ENCODE measurements around the gene ZNF827. TPM values are rescaled to one million over a fixed set of nuclear protein-coding genes. Genes with fewer than 3 reads are reported as not detected.

The ZNF827 gene
- total RNA-seq, 1 experiment from 2014 or later: 19.1 TPM

DNA sequence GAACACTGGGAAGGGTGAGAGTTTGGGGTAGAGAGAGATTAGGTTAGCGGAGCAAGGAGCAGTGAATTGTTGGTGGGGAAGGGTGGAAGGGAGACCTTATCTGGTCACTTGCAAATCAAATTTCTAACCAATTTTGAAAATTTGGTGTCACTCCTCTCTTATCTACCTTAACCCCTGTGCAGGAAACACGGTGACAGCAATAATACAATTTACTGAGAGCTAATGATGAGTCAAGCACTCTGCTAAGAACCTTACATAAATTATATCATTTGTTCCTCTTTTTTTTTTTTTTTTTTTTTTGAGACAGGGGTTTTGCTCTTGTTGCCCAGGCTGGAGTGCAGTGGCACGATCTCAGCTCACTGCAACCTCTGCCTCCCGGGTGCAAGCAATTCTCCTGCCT, 142.3 kb downstream of the ZNF827 start:
- no peaks in the 10 kb centered on the region for H3K36me3 ChIP-seq (ENCODE audit: control insufficient read depth in 1 of 2, insufficient read depth in 2 of 2, low read length in 2 of 2)
- H2AFZ ChIP-seq (ENCODE audit: low read depth, low read length, poor library complexity, severe bottlenecking): no peak overlapping the region
- CTCF ChIA-PET: no interaction called here
- POLR2A ChIA-PET: no interaction called here
- TF ChIP-seq, protein P1, sequence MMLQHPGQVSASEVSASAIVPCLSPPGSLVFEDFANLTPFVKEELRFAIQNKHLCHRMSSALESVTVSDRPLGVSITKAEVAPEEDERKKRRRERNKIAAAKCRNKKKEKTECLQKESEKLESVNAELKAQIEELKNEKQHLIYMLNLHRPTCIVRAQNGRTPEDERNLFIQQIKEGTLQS (IDR thresholded peaks at IDR 0.05): no peak
- TF ChIP-seq POLR2A (IDR thresholded peaks at IDR 0.05; ENCODE audit: borderline replicate concordance, extremely low read depth, insufficient read depth, insufficient read length): no peak
- TF ChIP-seq EZH2phosphoT487 (IDR thresholded peaks at IDR 0.05; ENCODE audit: borderline replicate concordance): no peak
- TF ChIP-seq SP1 (IDR thresholded peaks at IDR 0.05; ENCODE audit: low read depth): no peak
- RAD21 ChIA-PET (ENCODE audit: low non-redundant PET in 1 of 2, low total read pairs in 2 of 2, uncharacterized antibody in 2 of 2, unreplicated experiment in 2 of 2): no interaction called here
- no peaks in the 10 kb centered on the region for H4K20me1 ChIP-seq (ENCODE audit: insufficient read depth)
- intact Hi-C loops (cut with micrococcal nuclease): no loop called here
- ATAC-seq (no peak), DNase-seq (ENCODE audit: low read depth, low spot score) (no peak)
- no peak overlapping the region for H3K4me2 ChIP-seq (ENCODE audit: low read length)
- no TSS peak for BruUV-seq (replicated peaks)
- H3K9ac ChIP-seq (ENCODE audit: low read length): no peak overlapping the region
- no peaks in the 10 kb centered on the region for H3K9me2 ChIP-seq (ENCODE audit: insufficient read depth)
- H3K27me3 ChIP-seq (ENCODE audit: insufficient read depth, low read length): no peaks in the 10 kb centered on the region
- H3K4me1 ChIP-seq (ENCODE audit: control insufficient read depth in 1 of 2, insufficient read depth in 2 of 2, low read length in 2 of 2): no peaks in the 10 kb centered on the region
- H3K79me2 ChIP-seq (ENCODE audit: insufficient read depth, low read length): no peaks in the 10 kb centered on the region
- no peak overlapping the region for H3K27ac ChIP-seq (ENCODE audit: low read depth, low read length)
- no peak overlapping the region for H3K4me3 ChIP-seq (replicated peaks in 1 of 2; ENCODE audit: low read depth in 1 of 2, low read length in 2 of 2)
- H3K9me3 ChIP-seq (ENCODE audit: control insufficient read depth in 1 of 2, insufficient read depth in 1 of 2, low read depth in 1 of 2, low read length in 2 of 2): no peaks in the 10 kb centered on the region

DNA sequence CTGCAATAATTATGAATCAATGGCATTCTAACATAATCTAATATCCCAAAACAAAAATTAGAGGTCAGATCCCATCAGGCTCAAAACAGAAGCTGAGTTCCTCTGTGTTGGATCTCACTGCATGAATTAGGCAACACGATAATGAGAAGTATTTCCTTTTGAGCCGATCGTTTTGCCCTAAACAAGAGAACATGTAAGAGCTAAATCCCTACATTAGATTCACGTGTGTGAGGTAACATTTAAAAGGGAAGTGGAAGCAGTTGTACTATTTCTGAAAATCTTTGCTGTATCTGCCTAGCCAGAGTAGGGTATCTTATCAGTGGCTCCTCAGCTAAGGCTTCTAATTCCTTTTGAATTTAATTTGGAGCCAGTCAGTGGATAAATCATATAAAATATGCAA, 143.1 kb downstream of the ZNF827 start:
- BruUV-seq (replicated peaks): no TSS peak
- Histone ChIP-seq H2AFZ (ENCODE audit: low read depth, low read length, poor library complexity, severe bottlenecking) (no peak overlapping the region), H3K9ac (ENCODE audit: low read length) (no peak overlapping the region), H3K4me3 (replicated peaks in 1 of 2; ENCODE audit: low read depth in 1 of 2, low read length in 2 of 2) (no peak overlapping the region), H3K4me2 (ENCODE audit: low read length) (no peak overlapping the region), H3K27ac (ENCODE audit: low read depth, low read length) (no peak overlapping the region), H3K9me3 (ENCODE audit: control insufficient read depth in 1 of 2, insufficient read depth in 1 of 2, low read depth in 1 of 2, low read length in 2 of 2) (no peaks in the 10 kb centered on the region), H3K9me2 (ENCODE audit: insufficient read depth) (no peaks in the 10 kb centered on the region), H3K27me3 (ENCODE audit: insufficient read depth, low read length) (no peaks in the 10 kb centered on the region), H3K79me2 (ENCODE audit: insufficient read depth, low read length) (no peaks in the 10 kb centered on the region), H3K36me3 (ENCODE audit: control insufficient read depth in 1 of 2, insufficient read depth in 2 of 2, low read length in 2 of 2) (no peaks in the 10 kb centered on the region), H4K20me1 (ENCODE audit: insufficient read depth) (no peaks in the 10 kb centered on the region), H3K4me1 (ENCODE audit: control insufficient read depth in 1 of 2, insufficient read depth in 2 of 2, low read length in 2 of 2) (no peaks in the 10 kb centered on the region)
- ChIA-PET RAD21 (ENCODE audit: low non-redundant PET in 1 of 2, low total read pairs in 2 of 2, uncharacterized antibody in 2 of 2, unreplicated experiment in 2 of 2) (no interaction called here), CTCF (no interaction called here), POLR2A (no interaction called here)
- DNase-seq (ENCODE audit: low read depth, low spot score) (no peak), ATAC-seq (no peak)
- intact Hi-C loops (cut with micrococcal nuclease): no loop called here
- TF ChIP-seq, protein P2, sequence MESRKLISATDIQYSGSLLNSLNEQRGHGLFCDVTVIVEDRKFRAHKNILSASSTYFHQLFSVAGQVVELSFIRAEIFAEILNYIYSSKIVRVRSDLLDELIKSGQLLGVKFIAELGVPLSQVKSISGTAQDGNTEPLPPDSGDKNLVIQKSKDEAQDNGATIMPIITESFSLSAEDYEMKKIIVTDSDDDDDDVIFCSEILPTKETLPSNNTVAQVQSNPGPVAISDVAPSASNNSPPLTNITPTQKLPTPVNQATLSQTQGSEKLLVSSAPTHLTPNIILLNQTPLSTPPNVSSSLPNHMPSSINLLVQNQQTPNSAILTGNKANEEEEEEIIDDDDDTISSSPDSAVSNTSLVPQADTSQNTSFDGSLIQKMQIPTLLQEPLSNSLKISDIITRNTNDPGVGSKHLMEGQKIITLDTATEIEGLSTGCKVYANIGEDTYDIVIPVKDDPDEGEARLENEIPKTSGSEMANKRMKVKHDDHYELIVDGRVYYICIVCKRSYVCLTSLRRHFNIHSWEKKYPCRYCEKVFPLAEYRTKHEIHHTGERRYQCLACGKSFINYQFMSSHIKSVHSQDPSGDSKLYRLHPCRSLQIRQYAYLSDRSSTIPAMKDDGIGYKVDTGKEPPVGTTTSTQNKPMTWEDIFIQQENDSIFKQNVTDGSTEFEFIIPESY (IDR thresholded peaks at IDR 0.05; ENCODE audit: extremely low read depth, insufficient replicate concordance, low read length): no peak
- no peak for TF ChIP-seq ZNF274 (IDR thresholded peaks at IDR 0.05; ENCODE audit: low read depth, low read length)
- TF ChIP-seq SRF (IDR thresholded peaks at IDR 0.05; ENCODE audit: low read depth): no peak
- TF ChIP-seq, protein P1 (IDR thresholded peaks at IDR 0.05): no peak
- no peak for TF ChIP-seq SP1 (IDR thresholded peaks at IDR 0.05; ENCODE audit: low read depth)
- TF ChIP-seq, protein P3, sequence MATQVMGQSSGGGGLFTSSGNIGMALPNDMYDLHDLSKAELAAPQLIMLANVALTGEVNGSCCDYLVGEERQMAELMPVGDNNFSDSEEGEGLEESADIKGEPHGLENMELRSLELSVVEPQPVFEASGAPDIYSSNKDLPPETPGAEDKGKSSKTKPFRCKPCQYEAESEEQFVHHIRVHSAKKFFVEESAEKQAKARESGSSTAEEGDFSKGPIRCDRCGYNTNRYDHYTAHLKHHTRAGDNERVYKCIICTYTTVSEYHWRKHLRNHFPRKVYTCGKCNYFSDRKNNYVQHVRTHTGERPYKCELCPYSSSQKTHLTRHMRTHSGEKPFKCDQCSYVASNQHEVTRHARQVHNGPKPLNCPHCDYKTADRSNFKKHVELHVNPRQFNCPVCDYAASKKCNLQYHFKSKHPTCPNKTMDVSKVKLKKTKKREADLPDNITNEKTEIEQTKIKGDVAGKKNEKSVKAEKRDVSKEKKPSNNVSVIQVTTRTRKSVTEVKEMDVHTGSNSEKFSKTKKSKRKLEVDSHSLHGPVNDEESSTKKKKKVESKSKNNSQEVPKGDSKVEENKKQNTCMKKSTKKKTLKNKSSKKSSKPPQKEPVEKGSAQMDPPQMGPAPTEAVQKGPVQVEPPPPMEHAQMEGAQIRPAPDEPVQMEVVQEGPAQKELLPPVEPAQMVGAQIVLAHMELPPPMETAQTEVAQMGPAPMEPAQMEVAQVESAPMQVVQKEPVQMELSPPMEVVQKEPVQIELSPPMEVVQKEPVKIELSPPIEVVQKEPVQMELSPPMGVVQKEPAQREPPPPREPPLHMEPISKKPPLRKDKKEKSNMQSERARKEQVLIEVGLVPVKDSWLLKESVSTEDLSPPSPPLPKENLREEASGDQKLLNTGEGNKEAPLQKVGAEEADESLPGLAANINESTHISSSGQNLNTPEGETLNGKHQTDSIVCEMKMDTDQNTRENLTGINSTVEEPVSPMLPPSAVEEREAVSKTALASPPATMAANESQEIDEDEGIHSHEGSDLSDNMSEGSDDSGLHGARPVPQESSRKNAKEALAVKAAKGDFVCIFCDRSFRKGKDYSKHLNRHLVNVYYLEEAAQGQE (IDR thresholded peaks at IDR 0.05; ENCODE audit: low read depth): no peak
- TF ChIP-seq EGR1 (IDR thresholded peaks at IDR 0.05; ENCODE audit: low read depth): no peak
- TF ChIP-seq ELF1 (IDR thresholded peaks at IDR 0.05; ENCODE audit: borderline replicate concordance, low read depth): no peak
- TF ChIP-seq, protein P4, sequence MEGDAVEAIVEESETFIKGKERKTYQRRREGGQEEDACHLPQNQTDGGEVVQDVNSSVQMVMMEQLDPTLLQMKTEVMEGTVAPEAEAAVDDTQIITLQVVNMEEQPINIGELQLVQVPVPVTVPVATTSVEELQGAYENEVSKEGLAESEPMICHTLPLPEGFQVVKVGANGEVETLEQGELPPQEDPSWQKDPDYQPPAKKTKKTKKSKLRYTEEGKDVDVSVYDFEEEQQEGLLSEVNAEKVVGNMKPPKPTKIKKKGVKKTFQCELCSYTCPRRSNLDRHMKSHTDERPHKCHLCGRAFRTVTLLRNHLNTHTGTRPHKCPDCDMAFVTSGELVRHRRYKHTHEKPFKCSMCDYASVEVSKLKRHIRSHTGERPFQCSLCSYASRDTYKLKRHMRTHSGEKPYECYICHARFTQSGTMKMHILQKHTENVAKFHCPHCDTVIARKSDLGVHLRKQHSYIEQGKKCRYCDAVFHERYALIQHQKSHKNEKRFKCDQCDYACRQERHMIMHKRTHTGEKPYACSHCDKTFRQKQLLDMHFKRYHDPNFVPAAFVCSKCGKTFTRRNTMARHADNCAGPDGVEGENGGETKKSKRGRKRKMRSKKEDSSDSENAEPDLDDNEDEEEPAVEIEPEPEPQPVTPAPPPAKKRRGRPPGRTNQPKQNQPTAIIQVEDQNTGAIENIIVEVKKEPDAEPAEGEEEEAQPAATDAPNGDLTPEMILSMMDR (IDR thresholded peaks at IDR 0.05 in 2 of 3, conservative IDR thresholded peaks at IDR 0.05 in 1 of 3; ENCODE audit: borderline replicate concordance in 1 of 3, insufficient read depth in 1 of 3, low read depth in 2 of 3, low read length in 2 of 3): no peak

Measured in HCT116 (cell line).